NCI-H2227 treated with DMSO at 0.1 percent for 48 hours (cell line): Measurements from ENCODE around the gene THRA.

ENCODE experiments used
- DNase-seq: peaks from one replicate; lab custom pipeline; 2025; lab: John Stamatoyannopoulos, UW

The THRA gene

GRCh38 chr17:40099619-40100418, 37.1 kb downstream of the THRA start:
- DNase-seq, result no peak

- DNase-seq, result no peak
Measured at GRCh38 chr17:40100419-40100668, 37.6 kb downstream of the THRA start, which contains the start of gene NR1D1. NR1D1 (minus strand) TSS chr17:40100589; CDS start chr17:40100094, 495 bp downstream.

DNA sequence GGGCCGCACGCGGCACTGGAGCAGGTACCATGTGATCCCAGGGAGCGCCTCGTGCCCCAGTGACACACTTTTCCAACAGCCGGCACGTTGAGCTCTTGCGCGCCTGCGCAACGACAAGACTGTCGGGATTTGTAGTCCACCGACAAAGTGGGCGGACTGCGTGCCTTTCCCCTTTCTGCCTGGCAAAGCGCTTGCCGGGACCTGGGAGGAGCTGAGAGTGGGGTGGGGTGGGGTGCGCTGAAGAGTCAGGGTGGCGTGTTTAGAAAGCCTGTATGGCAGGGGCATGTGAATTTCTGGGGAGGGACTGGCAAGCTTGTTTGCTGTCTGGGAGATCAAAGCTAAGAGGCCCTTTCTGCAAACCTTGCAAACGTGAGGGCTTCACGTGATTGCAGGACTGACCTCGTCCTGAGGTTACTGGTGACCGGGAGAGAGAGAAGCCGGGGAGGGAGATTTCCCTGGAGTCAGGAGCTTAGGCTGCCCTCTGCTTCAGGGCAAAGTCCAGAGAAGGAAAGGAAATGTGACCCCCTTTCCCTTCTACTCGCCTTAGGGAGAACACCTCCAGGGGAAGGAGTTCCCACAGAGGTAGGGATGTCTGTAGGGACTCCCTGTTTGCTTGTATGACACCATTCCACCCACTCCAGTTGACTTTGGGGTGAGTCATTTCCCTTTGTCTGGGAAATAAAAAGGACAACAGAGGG, 38.1 kb downstream of the THRA start:
- DNase-seq, result peak; percentile 94

DNA sequence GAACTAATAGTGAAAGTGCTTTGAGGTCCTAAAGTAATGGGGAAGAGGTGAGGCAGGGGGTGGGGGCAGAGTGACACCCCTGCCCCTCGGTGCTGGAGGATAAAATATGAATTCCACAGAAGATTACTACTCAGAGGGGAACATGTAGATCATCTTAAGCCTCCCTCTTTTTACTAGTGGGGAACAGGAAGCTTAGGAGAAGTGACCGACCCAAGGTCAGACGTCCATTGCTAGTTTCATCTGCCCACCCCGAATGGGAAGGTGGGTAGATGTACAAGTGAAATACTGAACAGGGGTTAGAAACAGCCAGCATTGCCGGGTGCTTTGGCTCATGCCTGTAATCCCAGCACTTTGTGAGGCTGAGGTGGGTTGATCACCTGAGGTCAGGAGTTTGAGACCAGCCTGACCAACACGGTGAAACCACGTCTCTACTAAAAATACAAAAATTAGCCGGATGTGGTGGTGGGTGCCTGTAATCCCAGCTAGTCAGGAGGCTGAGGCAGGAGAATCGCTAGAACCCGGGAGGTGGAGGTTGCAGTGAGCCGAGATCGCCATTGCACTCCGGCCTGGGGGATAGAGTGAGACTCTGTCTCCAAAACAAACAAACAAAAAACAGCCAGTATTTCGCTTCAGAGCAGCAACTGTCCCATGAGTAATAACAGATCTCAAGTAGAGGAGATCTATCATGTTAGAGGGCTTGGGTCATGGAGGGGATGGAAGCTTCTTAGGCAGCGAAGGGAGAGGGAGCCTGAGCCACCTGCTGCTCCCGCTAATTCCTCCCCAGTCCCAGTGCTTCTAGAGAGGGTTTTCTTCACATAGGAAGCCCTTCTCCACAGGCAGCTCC, 38.8 kb downstream of the THRA start:
- no peak for DNase-seq

- DNase-seq, result no peak
Measured at GRCh38 chr17:40103071-40103661, 40.4 kb downstream of the THRA start.

DNA sequence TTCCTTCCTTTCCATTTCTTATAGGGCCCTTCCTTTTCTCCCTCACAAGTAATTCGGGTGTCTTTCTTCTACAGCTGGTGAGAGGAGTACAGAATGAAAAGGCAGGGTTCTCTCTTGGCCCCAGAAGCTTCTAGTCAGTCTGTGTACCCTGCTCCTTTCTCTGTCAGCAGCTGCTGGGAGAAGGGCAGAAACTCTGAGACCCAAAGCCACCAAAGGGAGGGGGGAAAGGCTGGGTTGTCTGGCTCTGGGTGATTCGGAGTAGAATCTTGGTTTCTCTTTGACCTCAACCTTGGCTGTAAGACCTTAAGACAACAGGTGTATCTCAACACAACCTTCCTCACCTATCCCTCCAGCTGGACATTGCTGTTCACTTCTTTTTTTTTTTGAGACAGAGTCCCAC, 40.9 kb downstream of the THRA start:
- no peak for DNase-seq

GRCh38 chr17:40104594-40105486, 42.1 kb downstream of the THRA start:
- no peak for DNase-seq

DNA sequence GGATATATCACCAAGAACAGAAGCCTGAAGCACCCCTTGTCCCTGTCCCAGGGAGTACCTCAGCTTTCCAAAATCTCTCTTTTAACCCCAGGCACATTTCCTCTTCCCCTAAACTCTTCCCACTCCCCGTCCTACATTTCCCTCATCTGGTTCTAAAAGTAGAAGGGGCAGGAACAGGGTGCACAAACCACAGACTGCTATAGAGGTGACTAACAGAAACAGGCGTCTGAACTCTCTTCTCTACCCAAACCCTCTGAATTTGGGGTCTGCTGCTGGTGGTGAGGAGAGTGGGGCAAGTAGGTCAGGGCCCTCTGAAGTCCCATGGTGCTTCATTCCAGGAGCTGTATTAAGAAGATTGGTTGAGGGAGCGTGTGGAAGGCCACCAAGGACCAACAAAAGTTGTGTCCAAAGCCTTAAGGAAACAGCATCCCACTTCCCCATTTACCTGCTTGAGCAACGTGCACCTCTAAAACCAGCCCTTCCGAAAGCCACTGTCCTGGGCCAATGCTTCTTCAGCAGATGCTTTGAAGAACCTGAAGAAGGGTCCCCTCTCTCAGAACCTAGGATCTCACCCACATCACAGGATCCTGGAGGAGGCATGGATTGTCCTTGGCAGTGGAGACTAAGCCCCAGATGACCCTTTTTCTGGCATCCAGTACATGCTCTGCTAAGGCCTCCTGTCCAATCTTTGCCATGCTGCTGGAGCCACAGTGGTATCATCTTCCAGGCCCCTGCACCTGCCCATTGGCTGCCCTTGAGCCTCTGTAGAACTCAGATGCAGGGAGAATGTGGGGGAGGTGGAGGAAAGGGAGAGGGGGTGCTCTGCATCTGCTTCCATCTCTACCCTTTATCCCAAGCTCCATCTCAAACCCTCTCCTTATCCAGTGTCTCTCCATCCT, 43.3 kb downstream of the THRA start:
- DNase-seq, result no peak

DNA sequence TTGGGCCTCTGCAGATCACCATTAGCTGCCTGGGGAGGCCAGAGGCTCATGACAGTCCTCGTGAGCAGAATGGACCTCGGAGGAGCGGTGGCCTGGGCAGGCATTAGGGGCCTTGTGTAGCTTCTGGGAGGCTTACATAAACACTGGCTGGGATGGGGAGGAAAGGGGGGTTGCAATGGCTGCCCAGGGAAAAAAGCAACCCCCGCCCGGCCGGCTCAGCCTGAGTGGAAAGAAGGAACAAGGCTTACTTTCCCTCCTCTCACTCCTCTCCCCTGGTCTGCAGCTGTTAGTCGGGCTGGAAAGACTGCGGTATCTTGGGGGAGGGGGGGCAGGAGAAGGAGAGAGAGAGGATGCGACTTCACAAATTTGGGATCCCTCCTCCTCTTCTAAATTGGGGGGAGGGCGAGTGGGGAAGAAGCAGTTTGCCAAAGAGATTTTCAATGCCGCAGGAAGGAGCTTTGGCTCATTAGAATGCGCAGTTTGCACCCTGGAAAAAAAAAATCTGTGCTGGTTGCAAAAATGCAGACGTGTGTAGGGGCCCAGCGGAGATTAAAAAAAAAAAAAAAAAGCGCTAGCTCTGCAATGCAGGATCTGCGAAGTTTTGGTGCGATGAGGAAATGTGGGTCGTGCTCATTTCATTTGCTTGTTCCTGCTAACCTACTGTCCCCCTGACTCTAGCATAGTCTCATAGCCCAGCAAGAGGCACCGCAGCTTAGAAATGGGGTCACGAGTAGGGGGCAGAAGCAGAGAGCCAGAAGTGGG, 44.2 kb downstream of the THRA start:
- DNase-seq, result no peak

DNA sequence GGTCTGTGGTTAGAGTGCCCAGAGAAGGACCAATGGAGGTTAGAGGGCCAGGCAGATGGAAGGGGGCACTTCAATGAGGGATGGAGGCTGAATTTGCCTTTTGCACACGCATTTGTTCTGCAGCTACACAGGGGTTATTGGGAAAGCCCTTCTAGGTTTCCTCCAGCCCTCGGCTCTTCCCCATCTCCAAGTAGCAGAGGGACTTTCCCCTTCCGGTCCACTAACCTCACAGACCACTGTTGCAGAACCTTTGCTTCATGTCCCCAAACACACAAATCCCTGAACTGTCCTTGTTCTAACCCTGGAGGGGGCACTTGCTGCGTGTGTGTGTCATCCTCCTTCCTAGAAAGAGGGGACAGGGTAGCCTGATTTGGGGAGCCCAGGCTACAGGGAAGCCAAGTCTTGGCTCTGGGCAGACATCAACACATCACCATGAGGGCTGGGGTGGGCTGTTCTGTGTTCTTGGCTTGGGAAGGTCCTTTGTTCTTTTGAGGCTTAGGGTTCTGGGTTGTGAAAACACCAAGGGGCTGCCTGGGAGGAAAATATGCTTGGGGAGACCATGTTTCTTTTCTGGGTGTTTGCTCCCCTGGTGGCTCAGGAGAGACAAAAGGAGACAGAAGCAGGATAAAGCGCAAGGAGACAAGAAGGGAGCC, 44.9 kb downstream of the THRA start:
- DNase-seq, result no peak

GRCh38 chr17:40108970-40109824, 46.4 kb downstream of the THRA start:
- DNase-seq, result no peak

DNA sequence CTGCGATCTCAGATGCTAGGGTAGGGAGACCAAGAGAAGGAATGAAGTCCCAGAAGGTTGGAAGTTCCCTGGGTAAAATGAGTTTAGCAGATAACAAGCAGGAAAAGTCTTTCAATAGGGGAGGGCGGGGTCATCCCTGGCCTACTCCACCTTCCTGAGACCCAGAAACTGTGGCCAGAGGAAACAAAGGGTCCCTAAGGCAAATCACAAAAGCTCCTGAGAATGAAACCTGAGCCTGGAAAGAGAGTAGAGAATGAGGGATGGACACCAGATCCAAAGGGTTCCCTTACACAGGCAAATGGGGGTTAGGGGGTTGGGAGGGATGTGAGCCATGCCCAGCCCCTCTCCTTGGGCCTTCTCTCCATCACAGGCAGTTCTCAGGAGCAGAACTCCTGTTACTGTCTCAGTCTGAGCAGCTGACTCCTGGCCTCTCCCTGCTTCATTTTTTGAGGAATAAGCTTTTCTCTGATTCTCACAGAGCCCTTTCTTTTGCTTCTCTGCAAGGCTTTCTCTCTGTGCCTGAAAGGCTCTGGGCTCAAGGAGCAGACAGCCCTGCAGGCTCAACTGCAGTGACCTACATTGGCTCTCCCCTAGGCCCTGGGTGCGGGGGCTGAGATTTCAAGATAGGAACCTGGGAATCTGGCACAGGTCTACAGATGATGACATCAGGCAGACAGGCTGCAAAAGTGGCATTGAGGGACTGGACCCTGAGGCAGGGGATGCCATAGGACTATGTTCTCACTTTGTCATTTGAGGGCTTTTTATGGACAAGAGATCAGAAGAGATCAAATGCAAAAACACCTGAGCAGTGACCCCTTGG, 47.5 kb downstream of the THRA start:
- no peak for DNase-seq

GRCh38 chr17:40111221-40112128, 48.7 kb downstream of the THRA start:
- peak; percentile 84 for DNase-seq

DNA sequence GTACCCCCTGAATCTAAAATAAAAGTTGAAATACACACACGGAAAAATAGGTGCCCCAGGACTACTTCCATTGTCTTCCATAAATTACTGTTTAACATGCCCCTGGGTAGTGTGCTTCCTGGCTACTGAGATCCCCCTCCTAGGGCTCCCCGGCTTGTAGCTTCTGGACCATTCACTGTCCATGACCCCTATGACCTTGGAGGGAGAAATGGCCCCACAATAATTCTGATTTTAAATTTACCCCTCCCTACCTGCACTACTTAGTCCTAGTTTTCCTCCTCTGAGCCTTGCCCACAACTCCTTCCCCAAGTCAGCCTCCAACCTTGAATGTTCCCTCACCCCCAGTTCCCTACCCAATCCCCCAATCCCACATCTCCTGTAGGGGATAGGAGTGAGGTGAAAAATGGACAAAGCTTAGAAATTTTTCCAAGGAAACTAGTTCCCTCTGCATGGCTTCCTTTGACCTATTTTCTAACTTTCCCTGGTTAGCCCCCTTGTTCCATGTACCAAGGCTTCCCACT, 49.5 kb downstream of the THRA start:
- no peak for DNase-seq

GRCh38 chr17:40112718-40113109, 49.9 kb downstream of the THRA start:
- DNase-seq, result no peak
